Measurements from ENCODE around the gene KBTBD2.

The KBTBD2 gene

DNA sequence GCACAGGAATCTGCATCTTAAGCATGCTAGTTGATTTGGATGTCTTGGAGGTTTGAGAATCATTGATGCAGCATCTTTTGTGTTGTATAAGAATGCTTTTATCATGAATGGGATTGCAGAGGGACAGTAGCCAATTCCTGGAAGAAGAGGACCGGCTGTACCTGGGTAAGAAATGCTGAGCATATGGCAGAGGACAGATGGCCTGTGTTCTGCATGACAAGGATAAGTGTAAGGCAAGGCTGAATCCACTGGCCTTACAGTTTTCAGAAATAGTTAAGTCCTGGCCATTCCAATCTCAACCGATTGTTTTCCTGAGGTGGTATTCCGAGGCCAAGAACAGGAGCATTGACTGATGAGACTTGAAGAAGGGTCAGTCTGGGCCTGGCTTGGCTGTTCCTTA, 24.4 kb upstream of the KBTBD2 start:
- H3K9ac ChIP-seq, result no peak overlapping the region
- H3K36me3 ChIP-seq (ENCODE audit: control insufficient read depth, insufficient read depth, low read length), result no peaks in the 10 kb centered on the region
- H3K4me2 ChIP-seq (ENCODE audit: low read length), result no peak overlapping the region
- no peak overlapping the region for H3K4me3 ChIP-seq (ENCODE audit: low read depth, low read length)
- H3K27me3 ChIP-seq (ENCODE audit: control insufficient read depth, insufficient read depth, low read length), result no peaks in the 10 kb centered on the region
- no peaks in the 10 kb centered on the region for H3K79me2 ChIP-seq
- no peaks in the 10 kb centered on the region for H3K9me3 ChIP-seq (ENCODE audit: control insufficient read depth, low read length)
- no peak for TF ChIP-seq CTCF (IDR thresholded peaks at IDR 0.05)
- no peak overlapping the region for H3K27ac ChIP-seq
- H2AFZ ChIP-seq, result no peak overlapping the region
- H3K4me1 ChIP-seq, result no peaks in the 10 kb centered on the region

DNA sequence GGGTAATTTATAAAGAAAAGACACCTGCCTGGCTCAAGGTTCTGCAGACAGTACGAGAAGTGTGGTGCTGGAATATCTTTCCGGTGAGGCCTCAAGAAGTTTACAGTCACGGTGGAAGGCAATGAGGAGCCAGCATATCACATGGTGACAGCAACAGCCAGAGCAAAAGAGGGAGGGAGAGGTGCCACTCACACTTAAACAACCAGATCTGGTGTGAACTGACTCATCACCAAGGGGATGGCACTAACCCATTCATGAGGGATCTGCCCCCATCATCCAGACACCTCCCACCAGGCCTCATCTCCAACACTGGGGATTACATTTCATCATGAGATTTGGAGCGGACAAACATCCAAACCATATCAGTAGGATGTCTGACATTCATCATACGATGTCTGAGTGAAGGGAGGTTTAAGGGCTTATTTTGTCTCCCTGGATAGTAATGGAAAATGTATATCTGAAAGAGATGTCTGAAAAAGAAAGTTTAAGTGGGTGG, 23.5 kb upstream of the KBTBD2 start:
- TF ChIP-seq CTCF (IDR thresholded peaks at IDR 0.05), result no peak
- no peaks in the 10 kb centered on the region for H3K9me3 ChIP-seq (ENCODE audit: control insufficient read depth, low read length)
- H3K79me2 ChIP-seq, result no peaks in the 10 kb centered on the region
- H3K27ac ChIP-seq, result no peak overlapping the region
- H2AFZ ChIP-seq, result no peak overlapping the region
- no peak overlapping the region for H3K4me2 ChIP-seq (ENCODE audit: low read length)
- H3K9ac ChIP-seq, result no peak overlapping the region
- H3K4me3 ChIP-seq (ENCODE audit: low read depth, low read length), result no peak overlapping the region
- no peaks in the 10 kb centered on the region for H3K36me3 ChIP-seq (ENCODE audit: control insufficient read depth, insufficient read depth, low read length)
- H3K4me1 ChIP-seq, result no peaks in the 10 kb centered on the region
- H3K27me3 ChIP-seq (ENCODE audit: control insufficient read depth, insufficient read depth, low read length), result no peaks in the 10 kb centered on the region

DNA sequence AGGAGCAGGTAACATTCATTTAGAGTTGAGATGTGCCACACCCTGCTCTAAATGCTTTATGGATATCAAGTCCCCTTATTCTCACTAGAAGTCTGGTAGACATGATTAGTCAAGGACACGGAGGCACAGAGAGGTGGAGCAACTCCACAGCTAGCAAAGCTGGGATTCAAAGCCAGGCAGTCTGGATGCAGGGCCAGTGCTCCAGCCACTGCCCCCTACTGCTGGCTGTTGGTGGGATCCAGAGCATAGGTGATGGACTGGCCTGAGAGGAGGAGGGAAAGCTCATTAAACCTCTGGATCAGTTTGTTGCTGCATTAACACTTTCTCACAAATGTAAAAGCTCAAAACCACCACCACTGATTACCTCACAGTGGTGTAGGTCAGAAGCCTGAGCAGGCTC, 22.6 kb upstream of the KBTBD2 start:
- H3K4me1 ChIP-seq, result no peaks in the 10 kb centered on the region
- H3K27ac ChIP-seq, result no peak overlapping the region
- no peaks in the 10 kb centered on the region for H3K36me3 ChIP-seq (ENCODE audit: control insufficient read depth, insufficient read depth, low read length)
- H3K4me2 ChIP-seq (ENCODE audit: low read length), result no peak overlapping the region
- no peak overlapping the region for H3K9ac ChIP-seq
- H3K9me3 ChIP-seq (ENCODE audit: control insufficient read depth, low read length), result no peaks in the 10 kb centered on the region
- H3K79me2 ChIP-seq, result no peaks in the 10 kb centered on the region
- H2AFZ ChIP-seq, result no peak overlapping the region
- TF ChIP-seq CTCF (IDR thresholded peaks at IDR 0.05), result no peak
- H3K4me3 ChIP-seq (ENCODE audit: low read depth, low read length), result no peak overlapping the region
- no peaks in the 10 kb centered on the region for H3K27me3 ChIP-seq (ENCODE audit: control insufficient read depth, insufficient read depth, low read length)

DNA sequence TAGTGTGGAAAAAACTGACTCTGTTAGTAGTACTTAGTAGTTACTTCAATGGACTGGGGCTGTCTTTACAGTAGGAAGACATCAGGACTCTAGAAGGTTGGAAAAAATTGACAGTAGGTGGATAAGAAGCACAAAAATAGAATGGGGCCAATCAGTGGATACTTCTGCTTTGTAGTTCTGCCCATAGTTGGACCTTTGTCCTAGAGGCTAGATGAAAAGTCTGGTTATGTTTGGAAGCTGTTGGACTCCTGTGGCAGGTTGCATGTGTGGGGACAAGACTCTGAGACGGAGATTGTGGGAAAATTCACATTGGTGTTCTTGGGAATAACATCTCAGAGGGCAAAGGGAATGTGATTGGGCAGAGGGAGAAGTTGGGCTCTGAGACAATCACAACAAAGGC, 18.6 kb upstream of the KBTBD2 start:
- H3K79me2 ChIP-seq, result no peaks in the 10 kb centered on the region
- TF ChIP-seq CTCF (IDR thresholded peaks at IDR 0.05), result no peak
- H3K4me2 ChIP-seq (ENCODE audit: low read length), result no peak overlapping the region
- H3K36me3 ChIP-seq (ENCODE audit: control insufficient read depth, insufficient read depth, low read length), result no peaks in the 10 kb centered on the region
- no peak overlapping the region for H3K4me3 ChIP-seq (ENCODE audit: low read depth, low read length)
- H3K27ac ChIP-seq, result no peak overlapping the region
- H2AFZ ChIP-seq, result no peak overlapping the region
- H3K9ac ChIP-seq, result no peak overlapping the region
- no peaks in the 10 kb centered on the region for H3K9me3 ChIP-seq (ENCODE audit: control insufficient read depth, low read length)
- no peaks in the 10 kb centered on the region for H3K4me1 ChIP-seq
- H3K27me3 ChIP-seq (ENCODE audit: control insufficient read depth, insufficient read depth, low read length), result no peaks in the 10 kb centered on the region

DNA sequence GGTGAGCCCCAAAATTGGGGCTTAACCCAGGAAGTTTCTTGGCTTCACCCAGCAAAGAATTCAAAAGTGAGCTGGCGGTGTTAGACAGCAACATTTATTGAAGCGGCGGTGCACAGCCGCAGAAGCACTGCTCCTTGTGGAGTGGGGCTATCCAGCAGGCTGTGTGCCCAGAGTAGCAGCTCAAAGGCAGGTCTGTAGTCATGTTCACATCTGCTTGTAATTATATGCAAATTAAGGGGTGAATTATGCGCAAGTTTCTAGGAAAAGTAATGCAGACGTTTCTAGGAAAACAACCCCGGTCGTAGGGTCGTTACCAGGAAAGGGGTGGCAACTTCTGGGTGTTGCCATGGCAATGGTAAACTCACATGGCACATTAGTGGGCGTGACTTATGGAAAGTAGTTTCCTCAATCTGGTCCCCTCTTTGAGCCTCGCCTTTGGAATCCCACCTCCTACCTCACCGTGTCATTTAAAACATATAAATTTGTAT, 13.7 kb upstream of the KBTBD2 start:
- no peak overlapping the region for H3K4me2 ChIP-seq (ENCODE audit: low read length)
- no peaks in the 10 kb centered on the region for H3K4me1 ChIP-seq
- no peaks in the 10 kb centered on the region for H3K79me2 ChIP-seq
- no peaks in the 10 kb centered on the region for H3K27me3 ChIP-seq (ENCODE audit: control insufficient read depth, insufficient read depth, low read length)
- no peak overlapping the region for H3K4me3 ChIP-seq (ENCODE audit: low read depth, low read length)
- TF ChIP-seq CTCF (IDR thresholded peaks at IDR 0.05), result no peak
- H3K9me3 ChIP-seq (ENCODE audit: control insufficient read depth, low read length), result no peaks in the 10 kb centered on the region
- no peak overlapping the region for H2AFZ ChIP-seq
- no peaks in the 10 kb centered on the region for H3K36me3 ChIP-seq (ENCODE audit: control insufficient read depth, insufficient read depth, low read length)
- no peak overlapping the region for H3K9ac ChIP-seq
- H3K27ac ChIP-seq, result no peak overlapping the region

Measured in parathyroid adenoma (tissue), 2 donors.